AG08396 (cell line): Measurements from ENCODE around the gene OR2T10.
"Not testable (repeated sequence)": the region's sequence is repeated elsewhere in the genome, so short reads cannot be mapped to it uniquely, and the experiment has no call there.

Experiments
- DNase-seq: peaks from one replicate; pipeline ENCODE4 v3.0.0; 2012; ENCODE audit warnings: low spot score, mixed read lengths

The OR2T10 gene

DNA sequence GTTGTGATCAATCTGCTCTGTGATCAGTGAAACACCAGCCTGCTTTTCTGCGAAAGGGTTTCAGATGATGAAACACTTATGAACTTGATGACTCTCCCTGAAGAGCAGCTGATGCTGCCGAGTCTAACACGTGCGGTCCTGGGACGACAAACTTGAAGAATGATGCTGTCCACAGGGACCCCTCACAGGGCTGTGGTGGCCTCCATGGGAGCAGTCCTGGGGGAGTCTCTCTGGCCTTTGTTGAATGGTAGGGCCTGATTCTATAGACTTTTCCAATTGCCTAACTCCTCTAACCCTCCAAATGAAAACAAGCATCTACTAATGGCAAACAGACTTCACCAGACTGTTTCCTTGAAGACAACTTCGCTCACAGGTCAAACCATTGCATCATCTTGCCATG is at the start of gene OR2T10:
OR2T10 (minus strand) TSS at position 112 of the 400 bp plus-strand sequence. CDS start 3,932 bp downstream, outside the sequence.
- no peak for DNase-seq

DNA sequence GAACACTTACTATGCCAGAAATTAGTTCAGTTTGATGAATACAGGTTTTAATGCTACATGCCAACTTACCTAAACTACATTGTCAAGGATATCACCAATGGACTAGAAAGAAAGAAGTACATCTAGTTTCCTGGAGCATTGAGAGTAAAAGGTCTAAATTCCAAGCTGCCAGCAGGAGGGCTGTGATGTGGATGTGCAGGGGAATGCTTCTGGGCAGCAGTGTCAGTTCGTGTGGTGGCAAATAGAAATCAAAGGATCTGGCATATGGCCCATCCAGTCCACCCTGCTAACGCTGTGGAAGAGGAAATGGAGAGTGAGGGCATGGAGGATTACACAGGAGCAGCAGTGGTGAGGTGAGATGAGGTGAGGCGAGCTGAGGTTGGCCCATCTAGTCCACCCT is 47.7 kb upstream of the OR2T10 start, which contains the start of gene OR2T35:
OR2T35 (minus strand) TSS at position 101 of the 400 bp plus-strand sequence. CDS start 6,020 bp downstream, outside the sequence.
- DNase-seq: not testable (repeated sequence)

GRCh38 chr1:248642971-248643651 is 45.6 kb upstream of the OR2T10 start:
- DNase-seq: not testable (repeated sequence)

- DNase-seq: not testable (repeated sequence)
These were observed 44.1 kb upstream of the OR2T10 start for GRCh38 chr1:248641583-248641982.

- DNase-seq: not testable (repeated sequence)
These were observed 43.4 kb upstream of the OR2T10 start for GRCh38 chr1:248640906-248641305.

DNA sequence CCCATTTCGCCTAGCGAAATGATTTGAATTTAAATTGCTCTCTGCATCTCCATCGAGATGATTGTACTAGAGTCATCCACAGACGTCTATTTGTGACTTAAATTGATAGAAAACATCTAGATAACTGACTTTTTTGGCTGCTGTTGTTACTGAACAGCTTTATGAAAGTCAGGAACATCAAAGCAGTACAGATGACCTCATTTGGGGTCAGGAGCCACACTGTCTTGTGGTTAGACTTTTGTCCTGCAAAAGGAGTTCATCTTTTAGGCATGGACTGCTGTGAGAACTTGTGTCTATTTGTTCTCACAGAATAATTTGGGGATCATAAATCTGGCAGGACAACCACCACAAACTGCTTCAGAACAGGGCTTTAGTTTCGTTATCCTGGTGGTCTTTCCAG is 42.2 kb upstream of the OR2T10 start:
- not testable (repeated sequence) for DNase-seq

GRCh38 chr1:248636612-248637011 is 39.1 kb upstream of the OR2T10 start:
- DNase-seq: not testable (repeated sequence)

- not testable (repeated sequence) for DNase-seq
These were observed 37.5 kb upstream of the OR2T10 start, which contains the start of gene OR2T11 for GRCh38 chr1:248634991-248635390. Gene OR2T11 (minus strand): TSS chr1:248635091. CDS start chr1:248627128, 7,963 bp downstream.

DNA sequence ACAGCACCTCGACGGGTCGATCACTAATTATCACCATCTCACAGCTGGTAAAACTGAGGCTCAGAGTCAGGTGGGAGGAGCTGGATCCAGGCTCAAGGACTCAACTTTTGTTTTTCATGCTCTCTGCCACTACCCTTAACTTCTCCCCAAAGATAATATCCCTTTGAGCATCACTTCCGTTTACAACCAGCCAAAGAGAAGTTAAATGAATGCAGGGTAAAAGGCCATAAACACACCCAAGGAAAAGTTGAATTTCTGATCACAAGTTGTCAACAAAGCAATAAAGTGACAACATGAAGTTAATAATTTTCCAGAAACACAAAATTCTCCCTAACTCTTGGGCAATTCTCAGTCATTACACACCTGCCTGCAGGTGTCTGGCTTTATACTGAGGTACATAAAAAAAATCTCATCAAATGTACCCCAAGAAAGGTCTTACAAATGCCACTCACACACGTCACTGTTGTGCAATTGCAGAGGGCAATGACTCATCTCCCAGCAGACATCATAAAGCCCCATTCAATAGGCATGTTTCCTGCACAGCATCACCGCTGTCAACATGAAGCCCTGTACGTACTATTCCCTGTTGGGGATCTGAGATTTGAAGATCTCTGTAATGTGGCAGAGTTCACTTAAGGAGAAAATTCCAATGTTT is 34.0 kb upstream of the OR2T10 start:
- no peak for DNase-seq

- DNase-seq: no peak
These were observed 33.1 kb upstream of the OR2T10 start for GRCh38 chr1:248630551-248630950.

DNA sequence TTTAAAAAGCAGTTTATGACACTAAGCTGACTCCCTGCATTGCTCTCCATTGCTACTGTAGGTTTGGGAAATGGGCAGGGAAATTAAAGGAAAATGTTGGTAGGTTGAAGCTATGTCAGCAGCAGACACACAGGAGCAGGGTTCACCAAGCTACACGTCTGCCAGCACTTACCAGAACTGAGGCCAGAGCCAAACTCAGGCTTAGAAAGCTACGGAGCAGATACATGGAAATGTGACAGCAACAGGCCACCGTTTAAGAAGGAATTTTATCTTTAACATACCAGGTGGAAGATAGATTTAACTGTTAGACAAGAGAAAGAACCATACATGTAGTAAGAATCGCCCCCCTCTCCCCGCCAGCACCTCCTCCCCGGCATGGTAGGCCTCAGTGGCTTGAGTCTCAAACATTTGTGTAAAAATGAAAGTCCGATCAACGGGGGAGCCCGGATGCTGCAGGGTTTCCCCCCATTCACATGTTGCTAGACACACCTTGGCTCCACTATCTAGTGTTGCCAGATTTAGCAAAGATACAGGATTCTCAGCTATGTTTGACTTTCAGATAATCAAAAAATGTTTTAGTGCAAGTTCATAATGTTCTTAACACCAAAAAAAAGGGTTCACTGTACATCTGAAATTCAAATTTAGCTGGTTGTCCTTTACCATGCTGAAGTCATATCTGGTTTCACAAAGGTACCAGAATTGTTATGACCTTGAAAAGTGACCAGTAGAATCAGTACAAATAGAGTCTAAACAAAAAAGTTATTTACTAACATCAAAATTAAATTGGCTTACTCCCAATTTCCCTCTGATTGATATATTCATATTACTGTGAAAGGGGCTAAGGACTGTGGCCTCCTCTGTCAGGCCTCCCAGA is 30.7 kb upstream of the OR2T10 start:
- DNase-seq: no peak

DNA sequence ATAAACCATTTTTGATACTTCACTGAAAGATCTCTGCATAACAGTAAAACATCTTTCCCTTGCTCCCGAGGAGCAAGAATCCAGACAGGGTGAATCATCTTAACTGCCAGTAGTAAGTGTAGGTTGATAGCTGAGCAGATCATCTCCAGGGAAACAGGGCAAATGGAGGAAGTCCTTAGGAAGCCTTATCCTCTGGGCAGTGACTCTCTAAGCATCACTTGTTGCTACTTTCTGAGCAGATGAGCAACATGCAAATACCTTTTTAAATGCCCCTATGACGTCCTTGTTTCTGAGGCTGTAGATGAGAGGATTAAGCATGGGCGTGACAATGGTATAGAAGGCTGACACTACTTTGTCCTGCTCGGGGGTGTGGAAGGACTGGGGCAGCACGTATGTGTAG is 28.5 kb upstream of the OR2T10 start:
- no peak for DNase-seq

DNA sequence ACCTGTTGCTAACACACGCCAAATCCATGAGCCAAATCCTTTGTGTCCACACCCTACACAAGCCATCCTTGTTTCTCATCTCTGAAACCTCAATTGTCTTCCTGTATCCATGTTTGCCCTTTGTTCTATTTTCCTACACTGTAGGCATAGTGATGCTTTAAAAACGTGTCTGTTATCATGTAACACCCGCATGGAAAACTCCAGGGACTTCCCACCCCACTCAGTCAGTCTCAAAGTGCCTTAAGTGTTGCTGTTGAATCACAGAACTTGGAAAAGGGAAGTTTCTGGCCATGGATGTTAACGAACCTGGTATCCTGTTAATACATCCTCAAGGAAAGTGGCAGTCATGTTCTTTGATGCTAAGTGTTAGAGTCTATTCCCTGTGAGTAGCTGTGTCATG is 27.7 kb upstream of the OR2T10 start:
- DNase-seq: no peak

DNA sequence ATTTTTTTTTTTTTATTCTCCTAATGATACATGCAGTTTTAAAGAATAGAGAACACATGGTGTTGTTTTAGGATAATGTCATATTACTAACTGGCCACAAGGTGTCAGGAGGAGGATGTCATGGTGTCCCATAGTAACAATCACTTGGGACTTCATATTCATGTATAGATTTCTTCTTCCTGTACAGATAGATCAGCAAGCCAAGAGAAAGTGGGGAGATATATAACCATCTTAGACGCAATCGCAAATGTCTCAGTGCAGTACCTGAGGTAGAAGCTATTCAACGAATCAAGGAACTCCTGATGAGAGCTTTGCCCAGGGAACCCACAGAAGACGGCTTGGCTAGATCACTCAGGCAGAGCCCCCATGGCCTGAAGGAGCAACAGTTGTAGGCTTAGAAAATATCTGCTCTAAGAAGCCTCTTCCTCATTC is 25.1 kb upstream of the OR2T10 start:
- peak; percentile 36 for DNase-seq

GRCh38 chr1:248621770-248622169 is 24.3 kb upstream of the OR2T10 start:
- no peak for DNase-seq

DNA sequence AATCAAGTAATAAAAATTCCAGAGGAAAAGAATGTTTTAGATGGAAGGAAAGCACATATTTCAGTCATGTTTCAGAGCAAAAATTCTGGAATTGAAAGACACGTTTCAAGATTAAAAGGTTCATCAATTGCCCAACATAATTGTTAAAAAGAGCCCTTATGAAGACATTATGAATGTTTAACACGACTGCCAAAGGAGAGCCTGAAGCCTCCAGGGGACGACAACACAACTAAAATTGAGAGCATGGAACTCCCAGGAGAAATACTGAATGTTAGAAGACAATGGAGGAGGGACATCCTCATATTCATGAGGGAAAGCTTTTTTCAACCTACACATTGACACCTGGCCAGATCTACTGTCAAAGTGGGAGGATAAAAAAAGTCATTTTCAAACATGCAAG is 21.4 kb upstream of the OR2T10 start:
- DNase-seq: peak; percentile 21

- DNase-seq: no peak
These were observed 20.6 kb upstream of the OR2T10 start for GRCh38 chr1:248618119-248618518.

- no peak for DNase-seq
These were observed 16.2 kb upstream of the OR2T10 start for GRCh38 chr1:248613742-248614141.

DNA sequence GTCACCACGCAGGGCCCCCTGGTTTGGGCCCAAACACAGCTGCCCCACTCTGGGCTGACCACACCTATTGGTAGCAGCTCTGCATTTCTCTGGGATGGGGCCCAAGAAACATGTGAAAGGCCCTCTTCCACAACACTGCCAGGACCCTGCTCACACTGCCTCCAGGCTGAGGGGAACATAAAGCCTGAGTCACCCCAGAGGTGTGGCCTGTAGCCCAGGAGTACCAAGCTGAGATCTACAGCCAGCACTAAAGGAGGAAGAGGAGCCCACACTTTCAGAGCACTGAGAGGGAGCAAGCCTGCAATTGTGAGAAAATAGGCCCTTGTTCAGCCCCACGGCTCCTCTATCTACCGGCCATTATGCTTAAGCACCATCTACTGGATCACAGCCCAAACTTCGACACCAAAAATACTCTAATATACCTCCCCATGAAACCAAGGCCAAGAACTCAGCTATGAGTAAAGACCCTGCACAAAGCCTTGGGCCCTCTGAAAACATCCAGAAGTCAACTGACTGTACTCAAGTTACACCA is 14.4 kb upstream of the OR2T10 start:
- no peak for DNase-seq

GRCh38 chr1:248610301-248610700 is 12.8 kb upstream of the OR2T10 start:
- DNase-seq: no peak

- DNase-seq: no peak
These were observed 1.9 kb upstream of the OR2T10 start for GRCh38 chr1:248599396-248599795.

- no peak for DNase-seq
These were observed 885 bp downstream of the OR2T10 start for GRCh38 chr1:248596615-248597014.
